HEK293T (cell line): ENCODE results near the gene NPPC.

Source experiments
- CTCF ChIA-PET: fragments of 350-600 bp; formaldehyde crosslinking; extraction: SDS; loops from one replicate; lab custom pipeline; 2021; ENCODE audit warnings: antibody characterized with exemption, inconsistent platforms; lab: Yijun Ruan, JAX
- POLR2A ChIA-PET: fragments of 350-600 bp; formaldehyde crosslinking; extraction: SDS; loops from one replicate; lab custom pipeline; 2020; ENCODE audit warnings: antibody characterized with exemption, inconsistent platforms; lab: Yijun Ruan, JAX
- DNase-seq: peaks from one replicate; pipeline ENCODE4 v3.0.0; 2012; ENCODE audit warnings: mixed read lengths; ENCODE audit errors: extremely low spot score
- ARNT ChIP-seq: fragments of 450-650 bp; IDR thresholded peaks from 2 replicates; pipeline ENCODE4 v1.6.1; 2017; ENCODE audit warnings: mild to moderate bottlenecking
- BHLHE40 ChIP-seq: fragments of 450-650 bp; IDR thresholded peaks from 2 replicates; pipeline ENCODE4 v1.6.1; 2016; ENCODE audit warnings: mild to moderate bottlenecking, moderate library complexity, borderline replicate concordance
- CTBP1 ChIP-seq: fragments of 450-650 bp; IDR thresholded peaks from 2 replicates; pipeline ENCODE4 v1.6.1; 2016; ENCODE audit warnings: borderline replicate concordance
- ELF4 ChIP-seq: fragments of 450-650 bp; IDR thresholded peaks from 2 replicates; pipeline ENCODE4 v1.6.1; 2017; ENCODE audit warnings: antibody characterized with exemption
- FOXA1 ChIP-seq: fragments of 450-650 bp; IDR thresholded peaks from 2 replicates; pipeline ENCODE4 v1.6.1; 2016; ENCODE audit warnings: mild to moderate bottlenecking
- FOXK2 ChIP-seq: fragments of 450-650 bp; IDR thresholded peaks from 2 replicates; pipeline ENCODE4 v1.6.1; 2016; ENCODE audit warnings: mild to moderate bottlenecking
- FOXM1 ChIP-seq: fragments of 450-650 bp; IDR thresholded peaks from 2 replicates; pipeline ENCODE4 v1.6.1; 2017; ENCODE audit warnings: mild to moderate bottlenecking, borderline replicate concordance
- HDGF ChIP-seq: fragments of 450-650 bp; IDR thresholded peaks from 2 replicates; pipeline ENCODE4 v1.6.1; 2017; ENCODE audit warnings: antibody characterized with exemption, borderline replicate concordance
- L3MBTL2 ChIP-seq: fragments of 450-650 bp; conservative IDR thresholded peaks from 2 replicates; pipeline ENCODE4 v1.6.1; 2016; ENCODE audit warnings: mild to moderate bottlenecking
- LEF1 ChIP-seq: fragments of 450-650 bp; IDR thresholded peaks from 2 replicates; pipeline ENCODE4 v1.6.1; 2017; ENCODE audit warnings: mild to moderate bottlenecking, borderline replicate concordance
- NFRKB ChIP-seq: fragments of 450-650 bp; IDR thresholded peaks from 2 replicates; pipeline ENCODE4 v1.6.1; 2016; ENCODE audit warnings: mild to moderate bottlenecking, moderate library complexity
- PKNOX1 ChIP-seq: fragments of 450-650 bp; IDR thresholded peaks from 2 replicates; pipeline ENCODE4 v1.6.1; 2016
- SP1 ChIP-seq: fragments of 450-650 bp; IDR thresholded peaks from 2 replicates; pipeline ENCODE4 v1.6.1; 2017
- SUZ12 ChIP-seq: fragments of 450-650 bp; IDR thresholded peaks from 2 replicates; pipeline ENCODE4 v1.6.1; 2016; ENCODE audit warnings: mild to moderate bottlenecking
- TARDBP ChIP-seq: fragments of 450-650 bp; IDR thresholded peaks from 2 replicates; pipeline ENCODE4 v1.6.1; 2016
- ZNF384 ChIP-seq: fragments of 450-650 bp; IDR thresholded peaks from 2 replicates; pipeline ENCODE4 v1.6.1; 2016

Gene NPPC

GRCh38 chr2:231887756-231888155 lies 38.4 kb downstream of the NPPC start:
- no peak for TF ChIP-seq FOXA1
- TF ChIP-seq BHLHE40: no peak
- TF ChIP-seq ARNT: no peak
- TF ChIP-seq NFRKB: no peak
- no peak for TF ChIP-seq HDGF
- TF ChIP-seq TARDBP: no peak
- no peak for TF ChIP-seq FOXK2
- TF ChIP-seq SUZ12: no peak
- no peak for TF ChIP-seq SP1
- no peak for TF ChIP-seq ZNF384
- TF ChIP-seq ELF4: no peak
- TF ChIP-seq CTBP1: no peak
- no peak for TF ChIP-seq PKNOX1
- TF ChIP-seq FOXM1: no peak
- no peak for TF ChIP-seq L3MBTL2
- TF ChIP-seq LEF1: no peak
- ChIA-PET POLR2A (no interaction called here), CTCF (interaction anchor here (0.9 kb wide), 1 partner anchor 13 kb away, joined by 3 read pairs; no protein-coding TSS in a partner anchor)
- DNase-seq: no peak

- no peak for DNase-seq
- TF ChIP-seq ZNF384 (no peak), LEF1 (no peak), FOXK2 (no peak), TARDBP (no peak), SP1 (no peak), ARNT (no peak), FOXM1 (no peak), ELF4 (no peak), FOXA1 (no peak), PKNOX1 (no peak), NFRKB (no peak), L3MBTL2 (no peak), HDGF (no peak), CTBP1 (no peak), SUZ12 (no peak)
- ChIA-PET CTCF (interaction anchor here (1.4 kb wide), 1 partner anchor 14 kb away, joined by 5 read pairs; no protein-coding TSS in a partner anchor), POLR2A (no interaction called here)
Observed at GRCh38 chr2:231886071-231886681, 40.0 kb downstream of the NPPC start.

GRCh38 chr2:231884438-231885140 lies 41.6 kb downstream of the NPPC start:
- ChIA-PET POLR2A (no interaction called here), CTCF (interaction anchor here (1.0 to 1.2 kb wide), 2 partner anchors 16 to 408 kb away, joined by 3 to 5 read pairs; no protein-coding TSS in a partner anchor)
- DNase-seq: no peak
- TF ChIP-seq HDGF (no peak), NFRKB (no peak), LEF1 (no peak), FOXA1 (no peak), CTBP1 (no peak), PKNOX1 (no peak), FOXM1 (no peak), TARDBP (no peak), L3MBTL2 (no peak), ELF4 (no peak), SUZ12 (no peak), BHLHE40 (no peak), ZNF384 (no peak), SP1 (no peak), ARNT (no peak)

GRCh38 chr2:231883468-231883881 lies 42.7 kb downstream of the NPPC start:
- DNase-seq: no peak
- CTCF ChIA-PET: interaction anchor here (1.6 kb wide), 1 partner anchor 17 kb away, joined by 5 read pairs; no protein-coding TSS in a partner anchor

More at GRCh38 chr2:231883468-231883881, 42.7 kb downstream of the NPPC start:
- POLR2A ChIA-PET: no interaction called here
- TF ChIP-seq CTBP1 (0 out of 2 replicates have a peak, but pooled peaks have one; percentile 25), TARDBP (no peak), PKNOX1 (peak; percentile 91)
